ENCODE measurements around the gene AP3S1.

The AP3S1 gene

GRCh38 chr5:115941051-115941675, 99.4 kb downstream of the AP3S1 start:
- DNase-seq: no peak

- no peak for DNase-seq
Observed at GRCh38 chr5:115944501-115944900, 102.8 kb downstream of the AP3S1 start.

GRCh38 chr5:115946655-115947054, 104.9 kb downstream of the AP3S1 start:
- no peak for DNase-seq

GRCh38 chr5:115947260-115947659, 105.5 kb downstream of the AP3S1 start:
- DNase-seq: no peak

- peak; percentile 50 for DNase-seq
Observed at GRCh38 chr5:115948091-115948534, 106.4 kb downstream of the AP3S1 start.

GRCh38 chr5:115949096-115949495, 107.4 kb downstream of the AP3S1 start:
- no peak for DNase-seq

GRCh38 chr5:115952588-115952987, 110.9 kb downstream of the AP3S1 start:
- peak; percentile 98 for DNase-seq

GRCh38 chr5:115954144-115954543, 112.4 kb downstream of the AP3S1 start:
- DNase-seq: no peak

GRCh38 chr5:115956957-115957356, 115.2 kb downstream of the AP3S1 start:
- DNase-seq: no peak

GRCh38 chr5:115961381-115962238, 119.9 kb downstream of the AP3S1 start:
- DNase-seq: no peak

- DNase-seq: no peak
Observed at GRCh38 chr5:115962239-115962564, 120.5 kb downstream of the AP3S1 start, which contains the start of gene LVRN. Gene LVRN, plus strand, starts transcription at chr5:115962475. Its CDS starts 143 bp downstream, at chr5:115962618.

- DNase-seq: no peak
Observed at GRCh38 chr5:115962565-115963402, 121.0 kb downstream of the AP3S1 start.

- no peak for DNase-seq
Observed at GRCh38 chr5:115963566-115963965, 121.8 kb downstream of the AP3S1 start.
